ENCODE measurements around the gene MIR17HG.
"Not testable (repeated sequence)": the region's sequence is repeated elsewhere in the genome, so short reads cannot be mapped to it uniquely, and the experiment has no call there.

MIR17HG gene

DNA sequence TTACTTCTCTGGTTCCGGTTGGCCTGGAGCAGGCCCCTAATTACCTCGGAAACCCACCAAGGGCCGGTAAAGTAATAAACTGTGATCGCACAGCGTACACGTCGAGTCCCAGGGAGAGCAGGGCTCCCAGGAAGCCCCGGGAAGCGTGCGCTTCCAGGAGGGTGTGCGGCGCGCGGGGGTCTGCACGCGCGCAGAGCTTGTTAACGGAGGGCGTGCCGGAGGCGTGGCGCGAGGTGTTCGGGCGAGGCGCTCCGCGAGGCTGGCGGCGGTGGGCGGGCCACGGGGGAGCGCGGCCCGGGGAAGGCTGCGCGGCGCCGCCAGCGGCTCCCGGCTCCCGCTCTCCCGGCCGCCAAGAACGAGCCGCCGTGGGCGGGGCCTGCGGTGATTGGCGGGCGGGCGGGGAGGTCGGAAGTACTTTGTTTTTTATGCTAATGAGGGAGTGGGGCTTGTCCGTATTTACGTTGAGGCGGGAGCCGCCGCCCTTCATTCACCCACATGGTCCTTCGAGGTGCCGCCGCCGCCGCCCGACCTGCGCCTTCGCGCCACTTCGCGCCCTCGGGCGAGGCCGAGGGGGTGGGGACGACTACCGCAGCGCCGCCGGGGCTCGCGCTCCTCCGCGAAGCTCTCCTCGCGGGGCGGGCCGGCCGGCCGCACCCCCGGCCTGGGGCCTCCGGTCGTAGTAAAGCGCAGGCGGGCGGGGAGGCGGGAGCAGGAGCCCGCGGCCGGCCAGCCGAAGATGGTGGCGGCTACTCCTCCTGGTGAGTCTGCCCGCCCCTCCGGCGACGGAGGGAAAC, at the start of gene MIR17HG:
MIR17HG (plus strand) TSS at position 486 of the 794 bp plus-strand sequence.
- DNase-seq (ENCODE audit: low read depth in 1 of 2, low spot score in 1 of 2) = peak; percentile 70 to 79

DNA sequence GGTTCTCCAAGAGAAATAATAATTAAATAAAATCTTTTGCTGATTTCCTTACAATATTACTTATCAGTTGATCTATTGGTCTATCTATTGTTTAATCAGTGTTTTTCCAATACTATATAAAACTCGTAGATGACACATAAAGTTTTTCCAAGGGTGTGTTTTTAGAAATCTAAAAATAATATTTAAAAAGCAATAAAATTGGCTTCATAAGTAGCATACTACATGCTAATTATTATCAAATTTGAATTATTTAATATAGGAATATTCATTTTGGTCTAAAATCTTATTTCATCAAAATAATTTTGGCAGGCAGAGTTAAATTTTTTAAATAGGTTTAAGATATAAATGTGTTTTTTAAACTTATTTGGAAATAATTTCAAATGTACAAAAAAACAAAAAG, 49.4 kb upstream of the MIR17HG start:
- no peak for DNase-seq (ENCODE audit: low read depth in 1 of 2, low spot score in 1 of 2)

DNA sequence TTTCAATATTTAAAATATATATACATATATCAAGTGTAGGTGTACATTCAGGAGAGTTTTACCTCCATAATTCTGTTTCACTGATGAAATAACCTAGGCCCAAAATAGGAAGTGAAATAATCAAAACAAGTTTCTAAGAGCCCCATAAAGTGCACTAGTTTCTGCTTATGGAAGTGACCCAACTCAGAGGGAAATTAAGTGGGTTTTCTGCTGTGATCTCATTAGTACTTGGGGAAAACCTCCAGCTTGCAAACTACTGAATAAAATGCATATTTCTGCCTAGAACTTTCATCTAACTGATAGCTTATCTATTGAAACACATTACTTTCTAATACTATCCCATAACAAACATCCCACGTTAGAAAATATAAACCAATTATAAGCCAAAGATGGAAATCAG, 45.4 kb upstream of the MIR17HG start:
- DNase-seq (ENCODE audit: low read depth in 1 of 2, low spot score in 1 of 2) = no peak

DNA sequence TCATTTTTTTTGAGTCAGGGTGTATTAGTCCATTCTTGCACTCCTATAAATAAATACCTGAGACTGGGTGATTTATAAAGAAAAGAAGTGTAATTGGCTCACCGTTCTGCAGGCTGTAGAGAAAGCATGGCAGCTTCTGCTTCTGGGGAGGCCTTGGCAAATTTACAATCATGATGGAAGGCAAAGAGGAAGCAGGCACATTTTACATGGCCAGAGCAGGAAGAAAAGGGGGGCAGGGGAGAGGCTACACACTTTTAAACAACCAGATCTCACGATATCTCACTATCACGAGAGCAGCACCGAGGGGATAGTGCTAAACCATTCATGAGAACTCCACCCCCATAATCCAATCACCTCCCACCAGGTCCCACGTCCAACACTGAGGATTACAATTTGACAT, 44.5 kb upstream of the MIR17HG start:
- DNase-seq (ENCODE audit: low read depth in 1 of 2, low spot score in 1 of 2) = no peak

- DNase-seq (ENCODE audit: low read depth in 1 of 2, low spot score in 1 of 2) = no peak
Measured at GRCh38 chr13:91304741-91305140, 42.7 kb upstream of the MIR17HG start.

- no peak for DNase-seq (ENCODE audit: low read depth in 1 of 2, low spot score in 1 of 2)
Measured at GRCh38 chr13:91305652-91306051, 41.8 kb upstream of the MIR17HG start.

GRCh38 chr13:91307887-91308286, 39.6 kb upstream of the MIR17HG start:
- no peak for DNase-seq (ENCODE audit: low read depth in 1 of 2, low spot score in 1 of 2)

GRCh38 chr13:91308299-91308698, 39.2 kb upstream of the MIR17HG start:
- DNase-seq (ENCODE audit: low read depth in 1 of 2, low spot score in 1 of 2) = no peak

GRCh38 chr13:91311491-91311890, 36.0 kb upstream of the MIR17HG start:
- no peak for DNase-seq (ENCODE audit: low read depth in 1 of 2, low spot score in 1 of 2)

- DNase-seq (ENCODE audit: low read depth in 1 of 2, low spot score in 1 of 2) = no peak
Measured at GRCh38 chr13:91312324-91312723, 35.2 kb upstream of the MIR17HG start.

DNA sequence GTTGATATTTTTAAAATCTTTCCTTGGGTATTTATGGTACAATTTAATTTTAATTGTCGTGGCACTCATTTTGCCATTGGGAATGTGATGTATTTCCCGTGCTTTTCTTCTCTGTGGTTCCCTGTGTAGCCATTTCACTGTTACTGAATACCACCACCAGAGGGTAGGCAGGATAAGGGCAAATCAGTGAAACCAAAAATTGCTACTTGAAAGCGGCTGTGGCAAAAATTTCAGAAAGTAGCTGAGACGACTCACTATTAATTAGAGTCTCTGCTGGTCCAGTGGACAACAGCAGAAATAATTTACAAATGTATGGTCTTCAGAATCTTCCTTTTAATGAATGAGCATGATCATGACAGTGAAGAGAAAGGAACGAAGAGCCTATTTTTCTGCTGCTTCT, 34.4 kb upstream of the MIR17HG start:
- DNase-seq (ENCODE audit: low read depth in 1 of 2, low spot score in 1 of 2) = no peak

DNA sequence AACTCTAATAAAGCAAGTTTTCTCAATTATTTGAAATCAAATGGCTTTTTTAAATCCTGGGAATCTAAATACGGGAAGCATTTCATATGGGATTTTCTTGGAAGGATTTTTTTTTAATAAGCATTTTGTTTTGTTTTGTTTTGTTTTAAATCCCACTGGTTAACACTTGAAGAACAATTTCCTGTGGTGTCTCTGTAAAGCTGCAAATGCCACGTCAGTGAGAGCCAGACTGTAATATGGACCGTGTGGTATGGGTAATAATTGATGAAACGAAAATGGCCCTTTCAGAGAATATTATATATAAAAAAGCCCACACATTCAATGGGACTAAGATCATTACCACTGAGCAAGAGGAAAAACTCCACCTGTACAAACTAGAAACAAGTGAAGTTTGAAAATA, 33.9 kb upstream of the MIR17HG start:
- no peak for DNase-seq (ENCODE audit: low read depth in 1 of 2, low spot score in 1 of 2)

GRCh38 chr13:91314888-91315287, 32.6 kb upstream of the MIR17HG start:
- no peak for DNase-seq (ENCODE audit: low read depth in 1 of 2, low spot score in 1 of 2)

DNA sequence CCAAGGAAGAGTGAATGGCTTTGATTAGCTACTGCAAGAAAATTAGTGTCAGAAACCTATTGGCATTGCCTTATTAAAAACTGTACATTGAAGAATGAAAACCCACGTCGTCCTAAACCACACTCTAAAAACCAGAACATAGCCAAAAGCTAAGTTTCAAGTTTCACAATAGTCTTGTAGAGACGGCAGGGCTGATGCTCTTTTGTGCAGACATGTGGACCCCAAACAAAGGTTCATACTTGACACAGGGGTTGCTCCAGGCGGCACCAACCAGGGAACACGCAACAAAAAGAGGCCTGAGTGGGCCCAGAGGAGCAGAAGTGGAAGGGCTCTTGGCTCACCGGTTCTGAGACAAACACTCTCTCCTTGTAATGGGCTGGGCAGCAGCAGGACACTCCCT, 28.6 kb upstream of the MIR17HG start:
- DNase-seq (ENCODE audit: low read depth in 1 of 2, low spot score in 1 of 2) = no peak

GRCh38 chr13:91319996-91320395, 27.5 kb upstream of the MIR17HG start:
- no peak for DNase-seq (ENCODE audit: low read depth in 1 of 2, low spot score in 1 of 2)

- DNase-seq (ENCODE audit: low read depth in 1 of 2, low spot score in 1 of 2) = not testable (repeated sequence)
Measured at GRCh38 chr13:91320990-91321389, 26.5 kb upstream of the MIR17HG start.

GRCh38 chr13:91323349-91323748, 24.1 kb upstream of the MIR17HG start:
- DNase-seq (ENCODE audit: low read depth in 1 of 2, low spot score in 1 of 2) = no peak

- no peak for DNase-seq (ENCODE audit: low read depth in 1 of 2, low spot score in 1 of 2)
Measured at GRCh38 chr13:91326146-91326545, 21.3 kb upstream of the MIR17HG start.

DNA sequence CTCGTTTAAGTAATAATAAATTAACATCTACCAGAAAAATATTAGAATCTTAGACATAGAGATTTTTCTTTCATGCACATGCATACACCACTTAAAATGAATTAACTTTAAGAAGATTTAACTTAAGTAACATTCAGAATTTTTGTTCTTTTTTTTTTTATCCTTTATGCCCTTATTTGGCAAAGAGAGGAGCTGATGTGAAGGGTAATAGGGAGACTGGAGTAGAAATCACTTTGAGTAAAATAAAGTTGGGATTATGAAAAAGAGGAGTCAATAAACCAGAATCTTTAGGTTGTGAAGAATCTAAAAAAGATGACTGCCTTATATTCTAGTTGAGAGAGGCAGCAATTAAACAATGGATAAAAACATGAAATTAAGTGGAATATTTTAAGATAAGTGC, 18.8 kb upstream of the MIR17HG start:
- DNase-seq (ENCODE audit: low read depth in 1 of 2, low spot score in 1 of 2) = no peak

- DNase-seq (ENCODE audit: low read depth in 1 of 2, low spot score in 1 of 2) = no peak
Measured at GRCh38 chr13:91329733-91330132, 17.8 kb upstream of the MIR17HG start.

GRCh38 chr13:91331047-91331915, 16.2 kb upstream of the MIR17HG start:
- no peak for DNase-seq (ENCODE audit: low read depth in 1 of 2, low spot score in 1 of 2)

- DNase-seq (ENCODE audit: low read depth in 1 of 2, low spot score in 1 of 2) = no peak
Measured at GRCh38 chr13:91346062-91346461, 1.4 kb upstream of the MIR17HG start.

Data from activated T-helper 1 cell treated with anti-CD3 and anti-CD28 coated beads, Interleukin-2, amount 50 U/mL, for 16 hours (primary cell).